Measurements from ENCODE around the gene CCR7. TPM values are rescaled to one million over a fixed set of nuclear protein-coding genes. Genes with fewer than 3 reads are reported as not detected.

CCR7 gene
- total and polyA plus RNA-seq, 2 of the 8 experiments (the other 6 are each of a cell fraction or from before 2014, with no cell fraction given) = 0.12 to 0.17 TPM

GRCh38 chr17:40608061-40608581, 42.8 kb upstream of the CCR7 start:
- Histone ChIP-seq H3K9me3 (ENCODE audit: insufficient read depth in 2 of 2, low read depth in 1 of 2, low read length in 1 of 2) (no peaks in the 10 kb centered on the region), H2BK20ac (ENCODE audit: low read length) (no peak overlapping the region), H3K18ac (ENCODE audit: extremely low read depth, low read length) (no peak overlapping the region), H2AK5ac (ENCODE audit: low read depth, low read length) (no peak overlapping the region), H3K27me3 (replicated peaks in 1 of 4; ENCODE audit: control insufficient read depth in 3 of 4, extremely low read depth in 1 of 4, insufficient read depth in 3 of 4, low read length in 3 of 4) (no peaks in the 10 kb centered on the region), H3K23ac (ENCODE audit: insufficient read length) (no peak overlapping the region), H3K79me1 (ENCODE audit: low read depth, low read length) (no peaks in the 10 kb centered on the region), H2BK15ac (ENCODE audit: low read length) (no peak overlapping the region), H2BK5ac (ENCODE audit: low read depth, low read length) (no peak overlapping the region), H2BK120ac (replicated peaks; ENCODE audit: low read depth, low read length) (no peak overlapping the region), H4K8ac (ENCODE audit: extremely low read depth, insufficient read depth, low read length) (no peak overlapping the region), H2BK12ac (ENCODE audit: low read depth, low read length) (no peak overlapping the region), H3K56ac (replicated peaks; ENCODE audit: insufficient read length, low read depth, low read length) (no peak overlapping the region), H3K9ac (replicated peaks in 1 of 4; ENCODE audit: extremely low read depth in 1 of 4, low read depth in 3 of 4, low read length in 3 of 4) (no peak overlapping the region), H3K14ac (ENCODE audit: insufficient read length) (no peak overlapping the region), H3K23me2 (ENCODE audit: low read depth, low read length) (no peaks in the 10 kb centered on the region), H2AFZ (ENCODE audit: low read length) (no peak overlapping the region), H3K4me3 (ENCODE audit: extremely low read depth in 1 of 4, insufficient read depth in 2 of 4, low read depth in 3 of 4, low read length in 4 of 4) (no peak overlapping the region), H3K79me2 (ENCODE audit: control insufficient read depth in 1 of 2, insufficient read depth in 2 of 2, low read length in 2 of 2) (no peaks in the 10 kb centered on the region), H4K91ac (replicated peaks; ENCODE audit: insufficient read length, low read length) (no peak overlapping the region), H4K20me1 (replicated peaks in 1 of 2; ENCODE audit: control insufficient read depth in 1 of 2, insufficient read depth in 2 of 2, low read length in 2 of 2) (no peaks in the 10 kb centered on the region), H3K4ac (replicated peaks; ENCODE audit: insufficient read length, low read depth, low read length) (no peak overlapping the region), H4K5ac (ENCODE audit: insufficient read length, low read depth, low read length) (no peak overlapping the region), H3K4me1 (replicated peaks in 1 of 4; ENCODE audit: control insufficient read depth in 3 of 4, insufficient read depth in 4 of 4, low read length in 3 of 4) (peaks cover 2 to 6% (median 4%) of the 10 kb centered on the region in 4 experiments), H3K27ac (ENCODE audit: low read depth, low read length) (no peak overlapping the region), H3K36me3 (ENCODE audit: control insufficient read depth in 2 of 4, insufficient read depth in 4 of 4, low read length in 3 of 4) (no peaks in the 10 kb centered on the region), H3K4me2 (ENCODE audit: insufficient read depth in 1 of 2, low read depth in 2 of 2, low read length in 2 of 2) (no peak overlapping the region)
- WGBS, 2 experiments (ENCODE audit: extremely low coverage in 1 of 2, insufficient coverage in 1 of 2, insufficient read length in 1 of 2, insufficient replicate concordance in 2 of 2, low coverage in 1 of 2, low lambda C conversion rate in 2 of 2, missing lambda C conversion rate in 1 of 2) = 88% methylated on average over 6 of the region's 6 CpGs; no CpG with 5 or more reads in 1 of the 2 experiments
- FAIRE-seq (no peak), DNase-seq (ENCODE audit: low read depth in 1 of 2, low spot score in 2 of 2) (no peak)
- TF ChIP-seq ASH2L (IDR thresholded peaks at IDR 0.05; ENCODE audit: low read length) (peak; percentile 19), MAX (IDR thresholded peaks at IDR 0.05) (no peak), E2F6 (IDR thresholded peaks at IDR 0.05) (peak; percentile 71; the same call in 1 of the 2 replicates), RBBP5 (IDR thresholded peaks at IDR 0.05; ENCODE audit: borderline replicate concordance, low read depth, low read length) (no peak)
- POLR2A ChIA-PET (ENCODE audit: partially characterized antibody) = interaction anchor here (0.6 to 0.7 kb wide), 2 partner anchors 69 to 132 kb away, joined by 3 read pairs; no protein-coding TSS in a partner anchor
- CTCF ChIA-PET (ENCODE audit: partially characterized antibody) = no interaction called here
